Activated T-cell treated with anti-CD3 and anti-CD28 coated beads, Interleukin-2, amount 50 U/mL, for 72 hours (primary cell): ENCODE data around the gene NOL9. TPM values are rescaled to one million over a fixed set of nuclear protein-coding genes. Genes with fewer than 3 reads are reported as not detected.

Source experiments
- ATAC-seq, 2 donors: fragments of 150-1000 bp; cut with Tn5 transposase; replicated peaks in 1 of 2; 2 replicates each; pipeline ENCODE4 v1.10.0; 2021; ENCODE audit warnings: moderate library complexity in 2 of 2, mild to moderate bottlenecking in 1 of 2
- DNase-seq, 2 donors: peaks; one replicate each; pipeline ENCODE4 v3.0.0; 2021 to 2022; ENCODE audit warnings: mixed read lengths in 1 of 2
- H3K27ac Mint-ChIP-seq: one replicate; pipeline ENCODE4 v1.8.0; 2022; ENCODE audit warnings: mild to moderate bottlenecking, moderate library complexity, mixed read lengths
- H3K27me3 Mint-ChIP-seq: one replicate; pipeline ENCODE4 v1.8.0; 2022; ENCODE audit warnings: low read depth, mixed read lengths
- H3K36me3 Mint-ChIP-seq, 2 donors: one replicate each; pipeline ENCODE4 v1.8.0; 2022; ENCODE audit warnings: mixed read lengths in 2 of 2, mild to moderate bottlenecking in 1 of 2; ENCODE audit not compliant: insufficient read depth in 2 of 2
- H3K4me1 Mint-ChIP-seq: one replicate; pipeline ENCODE4 v1.8.0; 2022; ENCODE audit warnings: low read depth, mixed read lengths
- H3K4me3 Mint-ChIP-seq, 2 donors: one replicate each; pipeline ENCODE4 v1.8.0; 2022; ENCODE audit warnings: mild to moderate bottlenecking in 2 of 2, mixed read lengths in 2 of 2, moderate library complexity in 2 of 2
- H3K9me3 Mint-ChIP-seq, 2 donors: one replicate each; pipeline ENCODE4 v1.8.0; 2022; ENCODE audit warnings: mixed read lengths in 2 of 2
- total RNA-seq, 2 donors: library from RNA; stranded (reverse); gene quantifications; one replicate each; pipeline ENCODE4 v1.2.3, GENCODE V29; 2022

The NOL9 gene
- total RNA-seq, 2 donors from 2014 or later = 35.8 to 42.3 TPM

DNA sequence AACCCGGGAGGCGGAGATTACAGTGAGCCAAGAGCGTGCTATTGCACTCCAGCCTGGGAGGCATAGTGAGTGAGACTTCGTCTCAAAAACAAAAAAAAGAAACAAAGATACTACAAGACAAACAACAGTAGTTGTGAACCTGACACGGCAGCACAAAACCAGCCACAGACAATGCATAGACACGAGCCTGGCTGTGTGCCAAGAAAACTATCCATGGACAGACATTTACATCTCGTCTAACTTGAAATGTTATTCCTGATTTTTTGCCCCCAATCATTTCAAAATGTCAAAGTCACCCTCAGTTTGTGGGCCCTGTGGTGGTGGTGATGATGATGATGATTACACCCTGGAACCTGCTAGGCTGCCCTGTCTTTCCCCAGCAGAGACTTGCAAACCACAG lies 42.0 kb upstream of the NOL9 start:
- DNase-seq (no peak), ATAC-seq (no peak)
- H3K36me3 Mint-ChIP-seq = peaks cover 11 to 18% of the 10 kb centered on the region in 2 donors
- no peaks in the 10 kb centered on the region for H3K27me3 Mint-ChIP-seq
- peak overlapping the region; percentile 17 for H3K27ac Mint-ChIP-seq
- H3K4me3 Mint-ChIP-seq = no peak overlapping the region
- peaks cover 53% of the 10 kb centered on the region for H3K4me1 Mint-ChIP-seq
- H3K9me3 Mint-ChIP-seq = no peaks in the 10 kb centered on the region

DNA sequence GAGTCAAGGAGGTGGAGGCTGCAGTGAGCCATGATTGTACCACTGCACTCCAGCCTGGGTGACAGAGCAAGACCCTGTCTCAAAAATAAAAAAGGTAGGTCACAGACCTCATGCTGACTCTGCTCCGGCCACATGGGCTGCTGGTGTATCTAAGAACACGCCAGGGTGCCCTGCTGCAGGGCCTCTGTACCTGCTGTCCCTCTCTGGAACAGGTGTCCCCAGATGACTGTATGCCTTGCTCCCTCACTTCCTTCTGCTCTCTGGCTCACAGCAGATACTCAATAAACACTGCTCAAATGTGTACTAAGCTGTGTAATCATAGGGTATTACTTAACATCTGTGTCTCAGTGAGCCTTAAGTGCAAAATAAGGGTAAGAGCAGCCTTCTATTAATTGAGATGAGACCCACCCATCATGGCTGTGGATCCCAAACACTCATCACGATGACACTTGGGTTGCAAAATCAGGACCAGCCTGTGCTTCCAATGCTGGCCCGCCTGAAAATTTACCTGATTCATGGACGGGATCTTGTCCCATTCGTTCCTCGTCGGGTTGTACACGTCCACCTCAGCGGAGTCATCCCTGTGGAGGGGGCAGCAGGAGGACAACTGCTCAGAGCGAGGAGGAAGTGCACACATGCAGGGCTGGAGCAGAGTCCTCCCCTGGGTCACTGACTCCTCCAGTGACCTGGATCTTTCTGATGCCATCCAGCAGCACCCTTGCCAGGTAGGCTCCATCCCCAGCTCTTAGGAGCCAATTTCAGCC lies 40.8 kb upstream of the NOL9 start:
- no peaks in the 10 kb centered on the region for H3K9me3 Mint-ChIP-seq
- H3K4me1 Mint-ChIP-seq = peaks cover 47% of the 10 kb centered on the region
- peak overlapping the region; percentile 42 for H3K27ac Mint-ChIP-seq
- no peak overlapping the region for H3K4me3 Mint-ChIP-seq
- DNase-seq (no peak), ATAC-seq (no peak)
- peaks cover 7 to 14% of the 10 kb centered on the region in 2 donors for H3K36me3 Mint-ChIP-seq
- H3K27me3 Mint-ChIP-seq = no peaks in the 10 kb centered on the region

DNA sequence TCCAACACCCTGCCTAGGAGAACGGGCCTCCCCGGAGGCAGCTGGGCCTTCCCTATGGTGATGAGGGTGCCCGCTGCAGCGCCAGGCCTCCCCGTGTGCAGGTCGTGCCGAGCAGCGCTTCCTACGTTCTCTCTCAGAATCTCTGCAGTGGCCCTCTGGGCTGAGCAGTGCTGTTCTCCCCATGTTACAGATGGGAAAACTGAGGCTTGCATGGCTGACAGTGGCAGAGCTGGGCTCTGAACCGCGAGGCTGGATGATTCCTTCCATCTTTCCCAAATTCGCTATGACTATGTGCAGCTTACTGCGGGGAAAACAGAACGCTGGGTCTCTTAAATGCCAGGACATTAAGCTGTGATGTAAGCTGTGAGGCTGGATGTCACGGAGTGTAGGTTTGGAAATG lies 39.5 kb upstream of the NOL9 start:
- Mint-ChIP-seq H3K9me3 (no peaks in the 10 kb centered on the region), H3K27ac (no peak overlapping the region), H3K36me3 (peaks cover 7 to 13% of the 10 kb centered on the region in 2 donors), H3K4me3 (no peak overlapping the region), H3K4me1 (peaks cover 34% of the 10 kb centered on the region), H3K27me3 (no peaks in the 10 kb centered on the region)
- ATAC-seq = no peak
- DNase-seq = no peak

DNA sequence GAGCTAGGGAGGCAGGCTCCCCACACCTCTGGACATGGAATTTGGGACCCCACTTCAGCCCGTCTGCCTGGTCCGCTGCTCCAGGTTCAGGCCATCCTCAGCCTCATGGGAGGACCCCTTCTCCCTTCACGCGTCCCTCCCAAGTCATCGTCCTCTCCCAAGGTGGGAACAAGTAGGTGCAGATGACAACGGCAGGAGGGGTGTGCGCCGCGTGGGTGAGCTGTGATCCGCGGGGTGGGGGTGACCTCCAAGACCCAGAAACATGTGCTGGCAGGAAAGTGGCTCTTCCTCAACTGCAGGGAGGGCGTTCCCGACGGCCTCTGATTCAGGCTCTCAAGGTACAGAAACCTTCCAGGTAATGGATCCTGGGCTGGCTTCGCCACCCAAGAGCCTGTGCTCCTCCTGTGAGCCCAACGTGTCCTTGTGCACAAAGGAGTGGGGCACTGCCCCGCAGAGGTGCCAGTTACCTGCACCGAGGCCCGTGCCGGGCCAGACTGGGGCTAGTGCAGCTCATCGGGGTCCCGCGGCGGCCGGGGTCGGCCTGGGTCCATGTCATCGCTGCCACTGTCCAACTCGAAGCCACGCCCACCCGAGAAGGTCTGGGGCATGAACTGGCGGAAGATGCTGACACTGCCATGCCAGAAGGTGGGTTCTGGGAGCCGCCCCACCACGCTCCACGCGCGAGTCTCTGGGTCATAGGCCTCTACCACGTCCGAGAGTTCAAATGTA lies 38.7 kb upstream of the NOL9 start:
- H3K36me3 Mint-ChIP-seq = peaks cover 7 to 10% of the 10 kb centered on the region in 2 donors
- no peak for ATAC-seq
- peaks cover 28% of the 10 kb centered on the region for H3K4me1 Mint-ChIP-seq

DNA sequence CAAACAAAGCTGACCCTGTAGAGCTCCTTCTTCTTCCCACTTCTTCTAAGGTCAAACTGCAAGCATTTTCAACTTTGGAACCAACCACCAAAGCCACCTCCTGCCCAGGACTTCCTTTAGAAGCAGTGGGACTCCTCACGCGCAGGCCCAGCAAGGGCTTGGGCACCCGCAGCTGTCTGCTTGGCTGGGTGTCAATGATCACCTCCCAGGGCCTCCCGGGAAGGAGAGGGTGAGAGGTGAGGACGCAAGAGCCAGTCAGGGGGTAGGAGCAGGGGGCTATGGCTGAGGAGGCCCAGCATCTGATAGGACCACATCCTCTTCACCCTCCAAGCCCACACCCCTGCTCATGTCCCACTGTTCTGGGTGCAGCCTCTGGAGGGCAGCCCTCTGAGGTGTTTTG lies 38.1 kb upstream of the NOL9 start:
- ATAC-seq = no peak
- no peak overlapping the region for H3K4me3 Mint-ChIP-seq
- DNase-seq = no peak
- peaks cover 23% of the 10 kb centered on the region for H3K4me1 Mint-ChIP-seq
- no peaks in the 10 kb centered on the region for H3K9me3 Mint-ChIP-seq
- no peaks in the 10 kb centered on the region for H3K27me3 Mint-ChIP-seq
- H3K36me3 Mint-ChIP-seq = peaks cover 7 to 10% of the 10 kb centered on the region in 2 donors
- H3K27ac Mint-ChIP-seq = no peak overlapping the region

More for the DNA sequence above, 38.7 kb upstream of the NOL9 start:
- H3K4me3 Mint-ChIP-seq = no peak overlapping the region
- no peak overlapping the region for H3K27ac Mint-ChIP-seq
- H3K9me3 Mint-ChIP-seq = no peaks in the 10 kb centered on the region
- H3K27me3 Mint-ChIP-seq = no peaks in the 10 kb centered on the region
- no peak for DNase-seq

DNA sequence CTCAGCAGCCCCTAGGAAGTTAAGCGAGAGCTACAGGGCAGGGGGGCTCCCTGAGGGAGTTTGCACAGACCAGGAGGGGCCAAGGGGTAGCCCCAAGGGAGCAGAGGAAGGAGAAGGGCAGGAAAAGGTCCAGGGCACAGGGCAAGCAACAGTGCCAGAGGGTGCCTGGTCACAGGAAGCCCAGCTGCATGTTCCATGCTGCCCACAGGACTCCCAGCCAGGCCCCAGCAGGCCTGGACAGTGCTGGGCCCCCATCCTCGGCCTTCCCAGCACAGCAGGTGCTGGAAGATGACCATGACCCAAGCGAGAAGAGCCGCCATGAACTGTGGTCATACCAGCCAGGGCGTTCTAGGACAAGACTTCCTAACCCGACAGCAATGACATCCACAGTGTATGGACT lies 37.3 kb upstream of the NOL9 start:
- no peaks in the 10 kb centered on the region for H3K9me3 Mint-ChIP-seq
- ATAC-seq (no peak), DNase-seq (no peak)
- peaks cover 7 to 10% of the 10 kb centered on the region in 2 donors for H3K36me3 Mint-ChIP-seq
- no peak overlapping the region for H3K27ac Mint-ChIP-seq
- H3K4me1 Mint-ChIP-seq = peaks cover 15% of the 10 kb centered on the region
- no peaks in the 10 kb centered on the region for H3K27me3 Mint-ChIP-seq
- no peak overlapping the region for H3K4me3 Mint-ChIP-seq

DNA sequence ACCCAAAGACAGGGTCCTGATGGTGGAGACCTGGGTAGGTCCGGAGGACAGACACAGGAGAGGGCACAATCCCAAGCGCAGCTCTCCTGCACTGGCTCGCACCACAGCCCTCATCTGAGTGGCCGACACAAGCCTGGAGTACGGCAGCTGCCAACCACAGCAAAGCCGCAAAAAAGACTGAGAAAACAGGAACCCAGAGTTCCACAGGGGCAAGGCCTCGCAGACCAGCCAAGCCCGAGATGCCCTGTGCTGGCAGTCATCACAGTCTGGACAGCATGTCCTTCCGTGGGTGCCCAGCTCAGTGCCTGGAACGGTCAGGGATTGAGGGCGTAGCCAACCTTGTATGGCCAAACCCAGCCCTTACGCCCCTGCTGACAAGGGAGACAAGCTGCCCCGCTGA lies 36.9 kb upstream of the NOL9 start:
- DNase-seq (no peak), ATAC-seq (no peak)
- Mint-ChIP-seq H3K27ac (no peak overlapping the region), H3K36me3 (peaks cover 7 to 9% of the 10 kb centered on the region in 2 donors), H3K4me3 (no peak overlapping the region), H3K4me1 (peaks cover 11% of the 10 kb centered on the region), H3K9me3 (no peaks in the 10 kb centered on the region), H3K27me3 (no peaks in the 10 kb centered on the region)

DNA sequence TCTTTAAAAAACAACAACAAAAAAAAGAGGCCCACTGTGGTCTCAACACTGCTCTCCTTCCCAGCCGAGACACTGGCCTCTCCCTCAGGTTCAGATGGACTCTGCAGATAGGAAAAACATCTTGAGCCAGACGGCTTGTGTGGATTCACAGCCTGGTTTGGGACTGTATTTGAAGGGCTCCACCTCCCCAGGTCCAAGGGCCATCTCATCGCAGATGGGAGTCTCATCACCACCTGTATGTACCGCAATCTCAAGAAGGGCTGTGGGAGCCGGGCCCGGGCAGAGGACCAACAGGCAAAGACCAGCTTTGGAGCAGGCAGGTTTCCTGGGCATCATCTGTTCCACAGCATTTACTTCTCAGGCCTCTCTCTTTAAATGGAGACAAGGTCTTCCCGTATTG lies 35.7 kb upstream of the NOL9 start:
- no peaks in the 10 kb centered on the region for H3K27me3 Mint-ChIP-seq
- H3K4me3 Mint-ChIP-seq = no peak overlapping the region
- H3K9me3 Mint-ChIP-seq = no peaks in the 10 kb centered on the region
- no peaks in the 10 kb centered on the region for H3K36me3 Mint-ChIP-seq
- H3K27ac Mint-ChIP-seq = no peak overlapping the region
- peaks cover under 1% of the 10 kb centered on the region for H3K4me1 Mint-ChIP-seq
- no peak for DNase-seq
- no peak for ATAC-seq

DNA sequence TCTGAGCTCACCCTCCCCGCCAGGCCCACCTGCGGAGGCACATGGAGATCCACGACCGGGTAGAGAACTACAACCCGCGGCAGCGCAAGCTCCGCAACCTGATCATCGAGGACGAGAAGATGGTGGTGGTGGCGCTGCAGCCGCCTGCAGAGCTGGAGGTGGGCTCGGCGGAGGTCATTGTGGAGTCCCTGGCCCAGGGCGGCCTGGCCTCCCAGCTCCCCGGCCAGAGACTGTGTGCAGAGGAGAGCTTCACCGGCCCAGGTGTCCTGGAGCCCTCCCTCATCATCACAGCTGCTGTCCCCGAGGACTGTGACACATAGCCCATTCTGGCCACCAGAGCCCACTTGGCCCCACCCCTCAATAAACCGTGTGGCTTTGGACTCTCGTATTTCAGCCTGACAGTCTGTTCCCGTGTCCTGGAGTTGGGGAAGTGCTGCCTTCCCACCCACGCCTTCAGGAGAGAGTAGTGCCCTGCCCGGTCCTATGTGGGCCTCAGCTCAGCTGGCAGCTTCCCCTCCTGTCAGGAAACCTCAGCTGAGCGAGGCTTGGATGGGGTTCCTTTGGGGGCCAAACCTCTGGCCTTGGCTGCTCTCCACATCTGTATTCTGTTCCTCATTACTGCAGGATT lies 34.7 kb upstream of the NOL9 start:
- DNase-seq = no peak
- Mint-ChIP-seq H3K9me3 (no peaks in the 10 kb centered on the region), H3K27ac (no peak overlapping the region), H3K36me3 (no peaks in the 10 kb centered on the region), H3K4me1 (peaks cover 10% of the 10 kb centered on the region), H3K4me3 (no peak overlapping the region), H3K27me3 (no peaks in the 10 kb centered on the region)
- no peak for ATAC-seq

DNA sequence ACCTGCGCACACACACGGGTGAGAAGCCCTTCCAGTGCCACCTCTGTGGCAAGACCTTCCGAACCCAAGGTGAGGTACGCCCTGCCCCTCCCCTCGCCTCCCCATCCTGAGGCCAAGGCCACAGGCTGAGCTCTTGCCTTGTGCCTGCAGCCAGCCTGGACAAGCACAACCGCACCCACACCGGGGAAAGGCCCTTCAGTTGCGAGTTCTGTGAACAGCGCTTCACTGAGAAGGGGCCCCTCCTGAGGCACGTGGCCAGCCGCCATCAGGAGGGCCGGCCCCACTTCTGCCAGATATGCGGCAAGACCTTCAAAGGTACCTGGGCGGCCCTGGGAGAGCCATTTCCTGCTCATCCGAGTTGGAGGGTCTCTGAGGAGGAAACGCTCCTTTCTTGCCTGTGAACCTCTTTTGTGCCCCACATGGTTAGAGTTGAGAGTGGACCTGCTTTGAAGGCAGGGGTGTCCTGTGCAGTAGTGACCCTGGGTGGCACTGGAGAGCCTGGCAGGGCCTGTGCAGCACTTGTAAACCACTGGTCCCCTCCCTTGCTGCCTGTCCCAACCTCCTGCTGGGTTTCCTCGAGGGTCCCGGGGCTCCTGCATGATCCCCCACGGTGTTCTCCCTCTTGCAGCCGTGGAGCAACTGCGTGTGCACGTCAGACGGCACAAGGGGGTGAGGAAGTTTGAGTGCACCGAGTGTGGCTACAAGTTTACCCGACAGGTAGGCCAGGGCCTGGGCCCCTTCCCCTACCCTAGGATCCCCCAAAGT lies 34.0 kb upstream of the NOL9 start:
- Mint-ChIP-seq H3K36me3 (no peaks in the 10 kb centered on the region), H3K4me3 (no peak overlapping the region), H3K27me3 (no peaks in the 10 kb centered on the region), H3K4me1 (peaks cover 10% of the 10 kb centered on the region), H3K9me3 (no peaks in the 10 kb centered on the region), H3K27ac (no peak overlapping the region)
- DNase-seq (no peak), ATAC-seq (no peak)

DNA sequence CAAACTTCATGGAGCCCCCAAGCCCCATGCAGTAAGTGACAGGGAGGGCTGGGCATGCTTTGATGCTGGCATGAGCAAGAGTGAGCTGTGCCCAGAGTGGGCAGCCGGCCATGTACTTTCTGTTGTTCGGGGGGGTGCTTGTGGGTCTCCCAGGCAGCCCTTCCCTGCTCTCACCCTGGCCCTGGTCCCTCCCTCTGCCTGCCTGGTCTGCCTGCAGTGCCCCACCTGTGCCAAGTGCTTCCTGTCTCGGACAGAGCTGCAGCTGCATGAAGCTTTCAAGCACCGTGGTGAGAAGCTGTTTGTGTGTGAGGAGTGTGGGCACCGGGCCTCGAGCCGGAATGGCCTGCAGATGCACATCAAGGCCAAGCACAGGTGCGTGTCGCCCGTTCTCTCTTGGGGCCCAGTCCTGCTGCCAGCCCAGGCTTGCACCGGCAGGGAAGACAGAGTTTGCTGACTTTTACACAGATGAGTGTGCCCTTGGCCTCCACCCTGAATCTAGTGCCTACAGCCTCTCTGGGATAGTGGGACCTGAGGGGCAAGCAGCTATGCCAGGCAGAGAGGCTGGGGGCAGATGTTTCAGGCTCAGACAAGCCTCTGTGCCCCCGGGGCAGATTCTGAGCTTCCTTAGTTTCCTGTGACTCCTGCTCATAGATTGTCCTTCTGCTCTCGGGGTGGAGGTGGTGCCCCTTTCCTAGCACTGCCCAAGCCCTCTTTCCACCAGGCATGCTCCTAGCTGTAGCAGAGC lies 33.1 kb upstream of the NOL9 start:
- DNase-seq (no peak), ATAC-seq (peak in 1 of 2 donors; percentile 8)
- H3K4me1 Mint-ChIP-seq = peaks cover 12% of the 10 kb centered on the region
- no peaks in the 10 kb centered on the region for H3K36me3 Mint-ChIP-seq
- H3K27me3 Mint-ChIP-seq = no peaks in the 10 kb centered on the region
- no peak overlapping the region for H3K27ac Mint-ChIP-seq
- H3K9me3 Mint-ChIP-seq = no peaks in the 10 kb centered on the region
- no peak overlapping the region for H3K4me3 Mint-ChIP-seq

DNA sequence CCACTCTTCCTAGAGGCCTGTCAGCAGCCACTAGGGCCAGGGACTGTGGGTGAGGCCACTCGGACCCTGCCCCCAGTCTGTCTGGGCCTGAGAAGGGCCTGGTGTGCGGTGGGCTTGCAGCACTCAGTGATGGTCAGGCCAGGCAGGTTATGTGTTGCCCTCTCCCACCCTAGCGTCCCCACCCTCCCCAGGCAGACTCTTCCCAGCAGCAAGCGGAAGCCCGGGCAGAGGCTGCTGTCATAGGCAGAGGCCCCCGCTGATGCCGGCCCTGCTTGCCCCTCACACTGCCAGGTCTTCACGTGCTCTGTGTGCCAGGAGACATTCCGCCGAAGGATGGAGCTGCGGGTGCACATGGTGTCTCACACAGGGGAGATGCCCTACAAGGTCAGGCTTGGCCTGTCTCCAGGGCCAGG lies 32.1 kb upstream of the NOL9 start:
- no peaks in the 10 kb centered on the region for H3K27me3 Mint-ChIP-seq
- peaks cover 22% of the 10 kb centered on the region for H3K4me1 Mint-ChIP-seq
- no peaks in the 10 kb centered on the region for H3K9me3 Mint-ChIP-seq
- no peaks in the 10 kb centered on the region for H3K36me3 Mint-ChIP-seq
- ATAC-seq (no peak), DNase-seq (no peak)
- no peak overlapping the region for H3K4me3 Mint-ChIP-seq
- no peak overlapping the region for H3K27ac Mint-ChIP-seq
